B cell (primary cell): ENCODE measurements around the gene CLCN2. TPM values are rescaled to one million over a fixed set of nuclear protein-coding genes. Genes with fewer than 3 reads are reported as not detected.

ENCODE experiments used
- ATAC-seq: fragments of 200-7000 bp; cut with Tn5 transposase; one replicate; pipeline ENCODE4 v1.10.0; 2021; ENCODE audit warnings: low read depth, mild to moderate bottlenecking, moderate number of reproducible peaks, moderate library complexity
- CTCF ChIA-PET: fragments of 350-600 bp; sonication (Branson Sonifier 250); formaldehyde crosslinking; loops from one replicate; lab custom pipeline; 2021; ENCODE audit warnings: antibody characterized with exemption, inconsistent platforms; lab: Charles Lee
- POLR2A ChIA-PET: fragments of 350-600 bp; sonication (Branson Sonifier 250); formaldehyde crosslinking; loops from one replicate; lab custom pipeline; 2021; ENCODE audit warnings: antibody characterized with exemption; lab: Charles Lee
- DNase-seq: peaks from one replicate; pipeline ENCODE4 v3.0.0; 2013
- H2AFZ ChIP-seq: 2 replicates; pipeline ENCODE4 v1.6.1; 2012; ENCODE audit warnings: mild to moderate bottlenecking, low read depth, low read length; ENCODE audit not compliant: insufficient read depth, poor library complexity, severe bottlenecking
- H3K27ac ChIP-seq, 2 donors: 1 replicate in 1 of 2; 2 replicates in 1 of 2; pipeline ENCODE4 v1.5.1; 2012 to 2013; ENCODE audit warnings: low read length in 2 of 2, mild to moderate bottlenecking in 2 of 2, moderate library complexity in 1 of 2
- H3K27me3 ChIP-seq, 4 experiments: fragments of 200-600 bp in 1 of 4; sonication (generic) in 1 of 4; replicated peaks in 1 of 4; 1 replicate in 2 of 4; 2 replicates in 2 of 4; pipeline versions ENCODE4 v1.6.1 to v1.7.0; 2013 to 2016; ENCODE audit warnings: low read length in 3 of 4, mild to moderate bottlenecking in 2 of 4, mixed read lengths in 1 of 4, moderate library complexity in 1 of 4; ENCODE audit not compliant: insufficient read depth in 4 of 4, control insufficient read depth in 3 of 4; ENCODE audit errors: control extremely low read depth in 1 of 4
- H3K36me3 ChIP-seq, 2 experiments: replicated peaks in 1 of 2; 1 replicate in 1 of 2; 2 replicates in 1 of 2; pipeline versions ENCODE4 v1.6.1 to v1.7.1; 2013; ENCODE audit warnings: low read length in 1 of 2; ENCODE audit not compliant: insufficient read depth in 2 of 2, control insufficient read depth in 1 of 2; ENCODE audit errors: control extremely low read depth in 1 of 2, extremely low read depth in 1 of 2
- H3K4me1 ChIP-seq, 2 donors: fragments of 200-600 bp in 1 of 2; sonication (generic) in 1 of 2; 1 replicate in 1 of 2; 2 replicates in 1 of 2; pipeline versions ENCODE4 v1.5.1 to v1.6.1; 2013 to 2017; ENCODE audit warnings: low read length in 2 of 2; ENCODE audit not compliant: control insufficient read depth in 2 of 2, insufficient read depth in 2 of 2
- H3K4me2 ChIP-seq: replicated peaks from 2 replicates; pipeline ENCODE3; 2012; ENCODE audit warnings: mild to moderate bottlenecking, low read depth, low read length; ENCODE audit not compliant: poor library complexity, severe bottlenecking
- H3K4me3 ChIP-seq, 5 experiments: fragments of 200-600 bp in 1 of 5; sonication (generic) in 1 of 5; 1 replicate in 3 of 5; 2 replicates in 2 of 5; pipeline versions ENCODE4 v1.5.1 to v1.7.0; 2011 to 2016; ENCODE audit warnings: low read length in 4 of 5, mild to moderate bottlenecking in 4 of 5, low read depth in 2 of 5, control low read depth in 1 of 5, moderate library complexity in 1 of 5; ENCODE audit not compliant: insufficient read depth in 1 of 5; ENCODE audit errors: control extremely low read depth in 1 of 5, extremely low read depth in 1 of 5
- H3K79me2 ChIP-seq: fragments of 200-600 bp; sonication (generic); one replicate; pipeline ENCODE4 v1.6.0; 2016; ENCODE audit warnings: low read length; ENCODE audit not compliant: control insufficient read depth, insufficient read depth
- H3K9ac ChIP-seq: fragments of 200-600 bp; sonication (generic); 2 replicates; pipeline ENCODE4 v1.6.1; 2017; ENCODE audit warnings: mild to moderate bottlenecking, low read length, moderate library complexity
- H3K9me3 ChIP-seq, 3 donors: one replicate each; pipeline versions ENCODE4 v1.6.1 to v1.7.1; 2013; ENCODE audit warnings: low read length in 2 of 3; ENCODE audit not compliant: control insufficient read depth in 2 of 3, insufficient read depth in 1 of 3; ENCODE audit errors: control extremely low read depth in 1 of 3
- H4K20me1 ChIP-seq: 2 replicates; pipeline ENCODE4 v1.6.0; 2012; ENCODE audit warnings: mild to moderate bottlenecking, low read length; ENCODE audit not compliant: insufficient read depth, control insufficient read depth, poor library complexity, severe bottlenecking
- H3K27ac Mint-ChIP-seq: one replicate; pipeline ENCODE4 v1.8.0; 2021; ENCODE audit warnings: mixed read lengths
- H3K27me3 Mint-ChIP-seq: one replicate; pipeline ENCODE4 v1.8.0; 2021; ENCODE audit warnings: mixed read lengths
- H3K4me1 Mint-ChIP-seq: one replicate; pipeline ENCODE4 v1.8.0; 2021; ENCODE audit warnings: mixed read lengths
- H3K4me3 Mint-ChIP-seq: one replicate; pipeline ENCODE4 v1.8.0; 2021; ENCODE audit warnings: mixed read lengths
- H3K9me3 Mint-ChIP-seq: one replicate; pipeline ENCODE4 v1.8.0; 2022; ENCODE audit warnings: mixed read lengths; ENCODE audit not compliant: insufficient read depth
- EZH2 ChIP-seq: IDR thresholded peaks from 2 replicates; pipeline ENCODE4 v1.6.1; 2012; ENCODE audit warnings: borderline replicate concordance, low read depth, mild to moderate bottlenecking, moderate library complexity, low read length; ENCODE audit not compliant: insufficient read depth, poor library complexity, severe bottlenecking
- WGBS: methylation state at CpG from one replicate; pipeline ENCODE4 v1.1.5; 2013; ENCODE audit warnings: missing lambda C conversion rate; ENCODE audit not compliant: insufficient coverage; 5-methylcytosine and 5-hydroxymethylcytosine counted together
- intact Hi-C: fragments of 100-400 bp; cut with micrococcal nuclease; formaldehyde crosslinking; loops from one replicate; pipeline ENCODE4 v1.10.0; 2022
- polyA plus RNA-seq: library from polyadenylated mRNA; depleted of rRNA; stranded (reverse); fragments of >200 nt; gene quantifications from 2 replicates; pipeline ENCODE4 v1.2.3, GENCODE V29; 2012
- total RNA-seq, 2 donors: library from RNA; stranded (reverse); fragments of 120-200 nt in 1 of 2; gene quantifications; 1 replicate in 1 of 2; 2 replicates in 1 of 2; pipeline versions ENCODE4 v1.2.3 to v1.2.4, GENCODE V29; 2013 to 2022
- TF ChIP-seq, protein P1 (sequence below): fragments of 200-600 bp; IDR thresholded peaks from one replicate; pipeline ENCODE4 v1.8.0; 2022; ENCODE audit warnings: antibody characterized with exemption, mild to moderate bottlenecking

CLCN2 gene
- total and polyA plus RNA-seq, 2 donors (not counting 1 experiment from before 2014, with no cell fraction given) = 6.1 to 8.1 TPM

DNA sequence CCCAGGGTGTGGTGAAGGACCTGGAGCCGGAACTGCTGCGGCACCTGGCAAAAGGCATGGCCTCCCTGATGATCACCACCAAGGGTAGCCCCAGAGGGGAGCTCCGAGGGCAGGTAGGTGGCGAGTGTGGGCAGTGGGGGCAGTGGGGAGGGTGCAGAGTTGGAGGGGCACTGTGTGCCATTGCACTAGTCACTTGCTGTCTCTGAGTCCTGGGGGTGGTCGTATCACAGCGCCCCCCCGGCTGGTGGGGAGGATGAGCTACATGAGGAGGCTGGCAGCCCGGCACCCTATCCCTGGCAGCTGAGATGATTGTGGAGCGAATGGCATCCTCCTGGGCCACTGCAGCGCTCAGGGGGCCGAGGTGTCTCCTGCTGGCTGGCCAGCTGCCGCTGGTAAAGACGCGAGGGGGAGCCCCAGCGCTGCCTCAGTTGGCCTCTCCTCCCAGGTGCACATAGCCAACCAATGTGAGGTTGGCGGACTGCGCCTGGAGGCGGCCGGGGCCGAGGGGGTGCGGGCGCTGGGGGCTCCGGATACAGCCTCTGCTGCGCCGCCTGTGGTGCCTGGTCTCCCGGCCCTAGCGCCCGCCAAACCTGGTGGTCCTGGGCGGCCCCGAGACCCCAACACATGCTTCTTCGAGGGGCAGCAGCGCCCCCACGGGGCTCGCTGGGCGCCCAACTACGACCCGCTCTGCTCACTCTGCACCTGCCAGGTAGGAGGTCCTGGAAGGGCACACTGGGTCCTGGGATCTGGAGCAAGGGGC is 24.8 kb upstream of the CLCN2 start:
- intact Hi-C loops = no loop called here
- Histone ChIP-seq H3K4me3 (no peak overlapping the region), H2AFZ (no peak overlapping the region), H3K4me2 (no peak overlapping the region), H4K20me1 (no peaks in the 10 kb centered on the region), H3K9ac (no peak overlapping the region), H3K9me3 (peaks cover 0 to 5% (median 0%) of the 10 kb centered on the region in 3 donors), H3K79me2 (no peaks in the 10 kb centered on the region), H3K4me1 (peaks cover 7% of the 10 kb centered on the region in 2 donors), H3K27ac (no peak overlapping the region), H3K27me3 (peaks cover 0 to 40% (median 9%) of the 10 kb centered on the region in 4 experiments), H3K36me3 (no peaks in the 10 kb centered on the region)
- WGBS = 70% methylated on average over 37 of the region's 37 CpGs
- ATAC-seq (no peak), DNase-seq (no peak)
- CTCF ChIA-PET = interaction anchor here (1.3 kb wide), 1 partner anchor 15 kb away, joined by 6 read pairs; no protein-coding TSS in a partner anchor
- H3K4me3 Mint-ChIP-seq = no peak overlapping the region
- no peak for TF ChIP-seq EZH2
- TF ChIP-seq, protein P1, sequence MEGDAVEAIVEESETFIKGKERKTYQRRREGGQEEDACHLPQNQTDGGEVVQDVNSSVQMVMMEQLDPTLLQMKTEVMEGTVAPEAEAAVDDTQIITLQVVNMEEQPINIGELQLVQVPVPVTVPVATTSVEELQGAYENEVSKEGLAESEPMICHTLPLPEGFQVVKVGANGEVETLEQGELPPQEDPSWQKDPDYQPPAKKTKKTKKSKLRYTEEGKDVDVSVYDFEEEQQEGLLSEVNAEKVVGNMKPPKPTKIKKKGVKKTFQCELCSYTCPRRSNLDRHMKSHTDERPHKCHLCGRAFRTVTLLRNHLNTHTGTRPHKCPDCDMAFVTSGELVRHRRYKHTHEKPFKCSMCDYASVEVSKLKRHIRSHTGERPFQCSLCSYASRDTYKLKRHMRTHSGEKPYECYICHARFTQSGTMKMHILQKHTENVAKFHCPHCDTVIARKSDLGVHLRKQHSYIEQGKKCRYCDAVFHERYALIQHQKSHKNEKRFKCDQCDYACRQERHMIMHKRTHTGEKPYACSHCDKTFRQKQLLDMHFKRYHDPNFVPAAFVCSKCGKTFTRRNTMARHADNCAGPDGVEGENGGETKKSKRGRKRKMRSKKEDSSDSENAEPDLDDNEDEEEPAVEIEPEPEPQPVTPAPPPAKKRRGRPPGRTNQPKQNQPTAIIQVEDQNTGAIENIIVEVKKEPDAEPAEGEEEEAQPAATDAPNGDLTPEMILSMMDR = no peak
- H3K9me3 Mint-ChIP-seq = no peaks in the 10 kb centered on the region
- POLR2A ChIA-PET = interaction anchor here (0.6 kb wide), 2 partner anchors 19 to 189 kb away, joined by 3 read pairs; no protein-coding TSS in a partner anchor
- H3K4me1 Mint-ChIP-seq = peaks cover 6% of the 10 kb centered on the region
- no peak overlapping the region for H3K27ac Mint-ChIP-seq
- peaks cover 66% of the 10 kb centered on the region for H3K27me3 Mint-ChIP-seq

DNA sequence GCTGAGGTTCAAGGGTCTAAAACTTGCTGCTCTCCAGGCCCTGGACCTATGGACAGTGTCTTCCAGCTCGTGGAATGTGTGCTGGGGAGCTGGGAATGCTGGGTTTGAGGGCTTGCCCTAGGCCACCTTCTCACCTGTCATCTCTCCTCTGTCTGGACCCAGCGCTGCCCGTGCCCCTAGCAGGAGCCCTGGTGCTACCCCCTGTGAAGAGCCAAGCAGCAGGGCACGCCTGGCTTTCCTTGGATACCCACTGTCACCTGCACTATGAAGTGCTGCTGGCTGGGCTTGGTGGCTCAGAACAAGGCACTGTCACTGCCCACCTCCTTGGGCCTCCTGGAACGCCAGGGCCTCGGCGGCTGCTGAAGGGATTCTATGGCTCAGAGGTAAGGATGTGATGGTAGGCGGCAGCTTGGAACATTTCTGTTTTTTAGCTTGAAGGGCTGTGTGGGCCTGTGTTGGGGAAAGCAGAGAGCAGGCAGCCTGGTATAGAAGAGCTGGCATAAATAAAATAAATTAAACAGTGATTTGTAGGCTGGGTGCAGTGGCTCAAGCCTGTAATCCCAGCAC is 23.5 kb upstream of the CLCN2 start:
- peaks cover 59% of the 10 kb centered on the region for H3K27me3 Mint-ChIP-seq
- H3K27me3 ChIP-seq = peaks cover 0 to 43% (median 11%) of the 10 kb centered on the region in 4 experiments
- H3K9ac ChIP-seq = no peak overlapping the region
- H3K79me2 ChIP-seq = no peaks in the 10 kb centered on the region
- H3K4me1 Mint-ChIP-seq = peaks cover 12% of the 10 kb centered on the region
- no peak overlapping the region for H3K4me3 Mint-ChIP-seq
- H3K36me3 ChIP-seq = no peaks in the 10 kb centered on the region
- peaks cover 0 to 5% (median 0%) of the 10 kb centered on the region in 3 donors for H3K9me3 ChIP-seq
- H3K4me1 ChIP-seq = peaks cover 13 to 15% of the 10 kb centered on the region in 2 donors
- intact Hi-C loops = no loop called here
- DNase-seq = no peak
- no peak overlapping the region for H3K27ac Mint-ChIP-seq
- WGBS = 88% methylated on average over 8 of the region's 8 CpGs
- no peaks in the 10 kb centered on the region for H3K9me3 Mint-ChIP-seq
- POLR2A ChIA-PET = no interaction called here
- no peak for TF ChIP-seq EZH2
- TF ChIP-seq, protein P1 = no peak
- no peak overlapping the region for H3K27ac ChIP-seq
- CTCF ChIA-PET = interaction anchor here (0.6 to 1.3 kb wide), 3 partner anchors 14 to 129 kb away, joined by 4 to 6 read pairs (median 5); no protein-coding TSS in a partner anchor
- H3K4me2 ChIP-seq = no peak overlapping the region
- H2AFZ ChIP-seq = no peak overlapping the region
- no peak overlapping the region for H3K4me3 ChIP-seq
- no peak for ATAC-seq
- H4K20me1 ChIP-seq = no peaks in the 10 kb centered on the region
